Type B pancreatic cell (in vitro differentiated cells): ENCODE results near the gene C17orf75. TPM values are rescaled to one million over a fixed set of nuclear protein-coding genes. Genes with fewer than 3 reads are reported as not detected.
A peak's percentile ranks its signal among the peaks of the same experiment; 100 is the strongest.
"Not testable (repeated sequence)": the region's sequence is repeated elsewhere in the genome, so short reads cannot be mapped to it uniquely, and the experiment has no call there.

Experiments used
- DNase-seq: peaks from one replicate; pipeline ENCODE4 v3.0.0; 2021; ENCODE audit warnings: mixed read lengths; ENCODE audit not compliant: unreplicated experiment; ENCODE audit errors: extremely low spot score
- H3K27ac Mint-ChIP-seq: 2 replicates; pipeline ENCODE4 v1.8.0; 2021; ENCODE audit warnings: mild to moderate bottlenecking, mixed read lengths
- H3K27me3 Mint-ChIP-seq: 2 replicates; pipeline ENCODE4 v1.8.0; 2021; ENCODE audit warnings: mixed read lengths
- H3K36me3 Mint-ChIP-seq: 2 replicates; pipeline ENCODE4 v1.8.0; 2021; ENCODE audit warnings: mixed read lengths
- H3K4me1 Mint-ChIP-seq: one replicate; pipeline ENCODE4 v1.8.0; 2021; ENCODE audit warnings: mixed read lengths; ENCODE audit not compliant: unreplicated experiment
- H3K4me3 Mint-ChIP-seq: 2 replicates; pipeline ENCODE4 v1.8.0; 2021; ENCODE audit warnings: mild to moderate bottlenecking, mixed read lengths
- H3K9me3 Mint-ChIP-seq: 2 replicates; pipeline ENCODE4 v1.8.0; 2021; ENCODE audit warnings: mixed read lengths
- long read RNA-seq: library from polyadenylated mRNA; unstranded; transcript quantifications from one replicate; pipeline ENCODE4 v2.0.0, GENCODE V29; 2020
- total RNA-seq: library from RNA; stranded (reverse); gene quantifications from 2 replicates; pipeline ENCODE4 v1.2.1, GENCODE V29; 2021; ENCODE audit warnings: low replicate concordance
- TF ChIP-seq, protein P1 (sequence below): fragments of 200-600 bp; sonication (generic); conservative IDR thresholded peaks from 2 replicates; pipeline ENCODE4 v1.5.0; 2021; ENCODE audit warnings: antibody characterized with exemption, mild to moderate bottlenecking

The C17orf75 gene, protein sequence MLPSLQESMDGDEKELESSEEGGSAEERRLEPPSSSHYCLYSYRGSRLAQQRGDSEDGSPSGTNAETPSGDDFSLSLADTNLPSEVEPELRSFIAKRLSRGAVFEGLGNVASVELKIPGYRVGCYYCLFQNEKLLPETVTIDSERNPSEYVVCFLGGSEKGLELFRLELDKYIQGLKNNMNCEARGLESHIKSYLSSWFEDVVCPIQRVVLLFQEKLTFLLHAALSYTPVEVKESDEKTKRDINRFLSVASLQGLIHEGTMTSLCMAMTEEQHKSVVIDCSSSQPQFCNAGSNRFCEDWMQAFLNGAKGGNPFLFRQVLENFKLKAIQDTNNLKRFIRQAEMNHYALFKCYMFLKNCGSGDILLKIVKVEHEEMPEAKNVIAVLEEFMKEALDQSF
- 19.4 and 31.0 TPM in 2 replicates for total RNA-seq
- long read RNA-seq, transcript C17orf75-202 (10 exons, 1,642 nt) = major isoform, 63 of 73 reads
- long read RNA-seq, partial matches to known transcripts = 0 of 73 reads
- long read RNA-seq, other reads (novel, unspliced or antisense) = 10 of 73 reads

DNA sequence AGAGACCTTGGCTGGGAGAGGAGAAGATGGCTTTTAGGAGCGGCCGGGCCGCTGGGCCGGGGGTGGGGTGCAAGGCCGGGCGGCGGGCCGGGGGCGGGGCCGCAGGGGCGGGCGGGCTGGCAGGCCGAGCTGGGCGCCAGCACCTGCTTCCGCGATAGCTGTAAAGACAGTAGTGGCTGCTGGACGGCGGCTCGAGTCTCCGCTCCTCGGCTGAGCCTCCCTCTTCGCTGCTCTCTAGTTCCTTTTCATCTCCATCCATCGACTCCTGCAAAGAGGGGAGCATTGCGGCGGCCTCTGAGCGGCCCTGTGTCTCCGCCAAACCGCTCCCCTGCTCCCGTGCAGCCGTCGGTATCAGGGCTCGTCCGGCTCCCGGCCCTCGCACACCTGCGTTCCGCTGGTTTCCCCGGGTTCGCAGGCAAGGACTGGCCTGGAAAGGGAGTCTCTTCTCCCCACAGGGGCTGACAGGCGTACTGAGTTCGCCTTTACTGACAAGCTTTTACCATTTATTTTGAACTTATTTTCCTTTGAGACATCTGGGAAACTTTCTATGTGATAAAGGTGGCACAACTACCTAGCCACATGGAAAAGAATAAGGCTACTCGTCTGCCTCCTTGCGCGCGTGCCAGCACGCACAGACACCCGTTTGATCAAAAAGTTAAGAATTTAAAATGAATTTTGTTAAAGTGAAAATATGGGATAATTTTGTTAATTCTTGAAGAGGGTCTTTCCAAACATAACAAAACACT lies at the start of gene C17orf75:
Gene C17orf75, minus strand, starts transcription at position 317 of the 746 bp plus-strand sequence. Its CDS starts 34 bp downstream, at position 283.
- Mint-ChIP-seq H3K9me3 (no peaks in the 10 kb centered on the region), H3K27me3 (no peaks in the 10 kb centered on the region), H3K4me3 (peak within 1 kb of the TSS; percentile 97), H3K4me1 (peaks cover 12% of the 10 kb centered on the region), H3K36me3 (peaks cover 3% of the 10 kb centered on the region), H3K27ac (peak within 1 kb of the TSS; percentile 87)
- DNase-seq = peak; percentile 86
- TF ChIP-seq, protein P1, sequence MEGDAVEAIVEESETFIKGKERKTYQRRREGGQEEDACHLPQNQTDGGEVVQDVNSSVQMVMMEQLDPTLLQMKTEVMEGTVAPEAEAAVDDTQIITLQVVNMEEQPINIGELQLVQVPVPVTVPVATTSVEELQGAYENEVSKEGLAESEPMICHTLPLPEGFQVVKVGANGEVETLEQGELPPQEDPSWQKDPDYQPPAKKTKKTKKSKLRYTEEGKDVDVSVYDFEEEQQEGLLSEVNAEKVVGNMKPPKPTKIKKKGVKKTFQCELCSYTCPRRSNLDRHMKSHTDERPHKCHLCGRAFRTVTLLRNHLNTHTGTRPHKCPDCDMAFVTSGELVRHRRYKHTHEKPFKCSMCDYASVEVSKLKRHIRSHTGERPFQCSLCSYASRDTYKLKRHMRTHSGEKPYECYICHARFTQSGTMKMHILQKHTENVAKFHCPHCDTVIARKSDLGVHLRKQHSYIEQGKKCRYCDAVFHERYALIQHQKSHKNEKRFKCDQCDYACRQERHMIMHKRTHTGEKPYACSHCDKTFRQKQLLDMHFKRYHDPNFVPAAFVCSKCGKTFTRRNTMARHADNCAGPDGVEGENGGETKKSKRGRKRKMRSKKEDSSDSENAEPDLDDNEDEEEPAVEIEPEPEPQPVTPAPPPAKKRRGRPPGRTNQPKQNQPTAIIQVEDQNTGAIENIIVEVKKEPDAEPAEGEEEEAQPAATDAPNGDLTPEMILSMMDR = no peak

DNA sequence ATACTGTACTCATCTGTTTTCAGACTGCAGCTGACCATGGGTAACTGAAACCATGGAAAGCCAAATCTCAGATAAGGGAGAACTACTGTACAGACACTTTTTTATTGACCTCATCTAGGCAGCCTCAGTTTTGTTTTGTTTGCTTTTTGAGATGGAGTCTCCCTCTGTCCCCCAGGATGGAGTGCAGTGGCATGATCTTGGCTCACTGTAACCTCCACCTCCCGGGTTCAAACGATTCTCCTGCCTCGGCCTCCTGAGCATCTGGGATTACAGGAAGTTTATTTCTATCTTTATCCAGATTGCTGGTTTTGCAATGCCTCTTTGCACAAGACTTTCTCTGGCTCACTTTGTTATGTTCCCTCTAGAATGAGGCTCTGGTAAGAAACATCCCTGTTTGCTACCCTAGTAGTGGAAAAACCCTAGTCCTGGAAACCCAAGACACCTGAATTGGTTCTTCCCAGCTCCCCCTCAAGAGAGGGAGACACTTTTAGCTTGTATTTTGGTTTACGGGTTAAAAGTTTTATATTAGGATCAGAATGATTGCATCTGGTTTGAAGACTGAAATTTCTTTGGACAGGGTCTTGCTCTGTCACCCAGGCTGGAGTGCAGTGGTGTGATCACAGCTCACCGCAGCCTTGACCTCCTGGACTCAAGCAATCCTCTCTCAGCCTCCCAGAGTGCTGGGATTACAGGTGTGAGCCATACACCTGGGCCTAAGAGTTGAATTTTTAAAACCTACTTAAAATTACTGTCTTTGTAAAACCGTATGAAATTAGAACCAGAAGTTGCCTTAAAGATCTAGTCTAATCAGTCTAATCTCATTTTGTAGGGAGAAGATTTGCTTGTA lies 46.9 kb upstream of the C17orf75 start:
- DNase-seq = no peak
- no peaks in the 10 kb centered on the region for H3K4me1 Mint-ChIP-seq
- H3K9me3 Mint-ChIP-seq = no peaks in the 10 kb centered on the region
- peaks cover 7% of the 10 kb centered on the region for H3K36me3 Mint-ChIP-seq
- TF ChIP-seq, protein P1 = no peak
- H3K27ac Mint-ChIP-seq = no peak overlapping the region
- H3K27me3 Mint-ChIP-seq = no peaks in the 10 kb centered on the region
- no peak overlapping the region for H3K4me3 Mint-ChIP-seq

DNA sequence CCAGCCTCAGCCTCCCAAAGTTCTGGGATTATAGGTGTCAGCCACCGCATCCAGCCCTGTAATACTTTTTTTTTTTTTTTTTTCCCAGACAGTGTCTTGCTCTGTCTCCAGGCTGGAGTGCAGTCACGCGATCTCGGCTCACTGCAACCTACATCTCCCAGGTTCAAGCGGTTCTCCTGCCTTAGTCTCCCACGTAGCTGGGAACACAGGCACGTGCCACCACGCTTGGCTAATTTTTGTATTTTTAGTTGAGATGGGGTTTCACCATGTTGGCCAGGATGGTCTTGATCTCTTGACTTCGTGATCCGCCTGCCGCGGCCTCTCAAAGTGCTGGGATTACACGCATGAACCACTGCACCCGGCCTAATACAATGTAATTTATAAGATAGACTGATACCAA lies 46.2 kb upstream of the C17orf75 start:
- not testable (repeated sequence) for H3K27me3 Mint-ChIP-seq, H3K27ac Mint-ChIP-seq, H3K4me3 Mint-ChIP-seq, H3K9me3 Mint-ChIP-seq, DNase-seq, H3K4me1 Mint-ChIP-seq, H3K36me3 Mint-ChIP-seq

DNA sequence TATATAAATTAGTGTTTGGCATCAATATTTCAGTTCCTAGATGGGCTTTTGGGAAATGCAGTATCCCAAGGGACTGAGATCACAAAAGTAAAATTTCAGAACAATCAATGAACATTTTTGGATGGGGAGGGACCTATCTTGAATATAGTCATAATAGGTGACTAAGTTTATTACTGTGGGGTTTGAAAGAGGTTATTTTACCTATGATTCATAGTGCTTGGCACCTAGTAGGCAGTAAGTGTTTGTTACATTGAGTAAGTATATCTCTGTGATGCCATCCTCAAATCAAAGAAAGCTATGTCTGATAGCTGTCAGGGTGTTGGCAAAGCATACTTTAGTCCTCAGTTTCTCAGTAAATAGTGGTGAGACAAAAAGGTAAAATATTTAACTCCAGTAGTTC lies 44.9 kb upstream of the C17orf75 start:
- no peaks in the 10 kb centered on the region for H3K4me1 Mint-ChIP-seq
- DNase-seq = no peak
- H3K9me3 Mint-ChIP-seq = no peaks in the 10 kb centered on the region
- H3K27me3 Mint-ChIP-seq = no peaks in the 10 kb centered on the region
- H3K36me3 Mint-ChIP-seq = peaks cover 14% of the 10 kb centered on the region
- H3K4me3 Mint-ChIP-seq = no peak overlapping the region
- TF ChIP-seq, protein P1 = no peak
- no peak overlapping the region for H3K27ac Mint-ChIP-seq

DNA sequence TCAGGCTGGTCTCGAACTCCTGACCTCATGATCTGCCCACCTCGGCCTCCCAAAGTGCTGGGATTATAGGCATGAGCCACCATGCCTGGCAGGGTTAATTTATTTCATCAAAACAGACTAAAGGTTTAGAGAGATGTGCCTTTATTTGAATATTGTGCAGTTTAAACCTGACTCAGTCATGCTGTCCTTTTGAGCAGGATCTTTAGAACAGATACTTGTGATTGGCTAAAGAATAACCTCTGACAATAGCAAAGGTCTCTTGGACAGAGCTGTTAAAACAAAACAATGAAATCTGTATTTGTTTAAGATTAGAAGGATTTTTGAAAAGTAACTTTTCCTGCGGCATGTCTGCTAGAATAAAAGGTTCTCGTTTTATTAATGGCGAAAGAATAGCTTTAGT lies 44.0 kb upstream of the C17orf75 start:
- Mint-ChIP-seq H3K27me3 (no peaks in the 10 kb centered on the region), H3K4me3 (no peak overlapping the region), H3K27ac (no peak overlapping the region)

More for the DNA sequence above, 44.0 kb upstream of the C17orf75 start:
- H3K9me3 Mint-ChIP-seq = no peaks in the 10 kb centered on the region
- peaks cover 14% of the 10 kb centered on the region for H3K36me3 Mint-ChIP-seq
- H3K4me1 Mint-ChIP-seq = no peaks in the 10 kb centered on the region
- TF ChIP-seq, protein P1 = no peak
- no peak for DNase-seq
